HepG2 (cell line): ENCODE results near the gene PRKRIP1. TPM values are rescaled to one million over a fixed set of nuclear protein-coding genes. Genes with fewer than 3 reads are reported as not detected.

Experiments
- ATAC-seq: fragments of 200-7000 bp; cut with Tn5 transposase; 3 replicates; pipeline ENCODE4 v1.9.1; 2020; ENCODE audit warnings: mild to moderate bottlenecking, moderate library complexity
- BruUV-seq: library from RNA; stranded (reverse); fragments of 400-500 nt; replicated peaks from 2 replicates; lab custom pipeline; 2021; lab: Mats Ljungman, UMichigan
- CTCF ChIA-PET: fragments of 300-600 bp; formaldehyde crosslinking; extraction: SDS; loops from one replicate; lab custom pipeline; 2021; ENCODE audit warnings: low total read pairs, inconsistent platforms, low intra/inter-chr PET ratio; lab: Yijun Ruan, JAX
- POLR2A ChIA-PET: fragments of 350-600 bp; sonication (Branson Sonifier 250); formaldehyde crosslinking; loops from one replicate; lab custom pipeline; 2020; ENCODE audit warnings: antibody characterized with exemption, inconsistent platforms; lab: Yijun Ruan, JAX
- DNase-seq: peaks from one replicate; pipeline ENCODE4 v3.0.0-alpha.2; 2015; ENCODE audit warnings: low spot score
- FAIRE-seq: peaks from 3 replicates; lab custom pipeline; 2011; peaks lifted over from hg19 to GRCh38; lab: Jason Lieb, UNC
- H2AFZ ChIP-seq: one replicate; pipeline ENCODE4 v1.6.1; 2011; ENCODE audit warnings: low read length, inconsistent platforms
- H3K27ac ChIP-seq: fragments of 300-600 bp; 3 replicates; pipeline ENCODE4 v1.8.0; 2011; ENCODE audit warnings: mixed run types, mild to moderate bottlenecking, mixed read lengths, low read length, inconsistent platforms; ENCODE audit not compliant: insufficient read depth; ENCODE audit errors: extremely low read length
- H3K27me3 ChIP-seq, 2 experiments: fragments of 200-600 bp in 1 of 2; 2 replicates in 1 of 2; 3 replicates in 1 of 2; pipeline versions ENCODE4 v1.6.0 to v1.8.0; 2011; ENCODE audit warnings: low read length in 2 of 2, mild to moderate bottlenecking in 2 of 2, moderate library complexity in 2 of 2, inconsistent platforms in 1 of 2; ENCODE audit not compliant: insufficient read depth in 2 of 2, control insufficient read depth in 1 of 2
- H3K36me3 ChIP-seq, 2 experiments: fragments of 200-600 bp in 1 of 2; replicated peaks in 1 of 2; 2 replicates in 1 of 2; 3 replicates in 1 of 2; pipeline versions ENCODE4 v1.5.1 to v1.8.0; 2011; ENCODE audit warnings: low read length in 2 of 2, inconsistent platforms in 1 of 2; ENCODE audit not compliant: insufficient read depth in 2 of 2, control insufficient read depth in 1 of 2
- H3K4me1 ChIP-seq: 2 replicates; pipeline ENCODE4 v1.5.1; 2012; ENCODE audit warnings: low read length, inconsistent platforms; ENCODE audit not compliant: insufficient read depth
- H3K4me2 ChIP-seq: 2 replicates; pipeline ENCODE4 v1.6.0; 2011; ENCODE audit warnings: low read depth, low read length, inconsistent platforms
- H3K4me3 ChIP-seq, 3 experiments: fragments of 200-600 bp in 1 of 3; sonication (generic), shearing (Covaris generic) in 1 of 3; replicated peaks in 1 of 3; 2 replicates each; pipeline ENCODE4 v1.5.1; 2011 to 2016; ENCODE audit warnings: low read length in 3 of 3, inconsistent platforms in 2 of 3, low read depth in 2 of 3, mild to moderate bottlenecking in 2 of 3, control low read depth in 1 of 3, mixed read lengths in 1 of 3; ENCODE audit not compliant: insufficient read depth in 1 of 3
- H3K79me2 ChIP-seq: one replicate; pipeline ENCODE4 v1.6.1; 2011; ENCODE audit warnings: low read length, inconsistent platforms; ENCODE audit not compliant: insufficient read depth
- H3K9ac ChIP-seq: 2 replicates; pipeline ENCODE4 v1.6.0; 2011; ENCODE audit warnings: mild to moderate bottlenecking, low read depth, low read length, inconsistent platforms; ENCODE audit not compliant: insufficient read depth
- H3K9me3 ChIP-seq: 2 replicates; pipeline ENCODE4 v1.5.1; 2012; ENCODE audit warnings: mild to moderate bottlenecking, low read length
- H4K20me1 ChIP-seq: 2 replicates; pipeline ENCODE4 v1.6.0; 2011; ENCODE audit warnings: inconsistent platforms, mild to moderate bottlenecking, low read length, moderate library complexity; ENCODE audit not compliant: insufficient read depth
- CHCHD3 ChIP-seq: sonication (generic); formaldehyde crosslinking; IDR thresholded peaks from 2 replicates; pipeline ENCODE4 v1.8.0; 2022; ENCODE audit warnings: mild to moderate bottlenecking, missing genetic modification reagents, moderate library complexity
- CSRNP2 ChIP-seq: sonication (generic); formaldehyde crosslinking; conservative IDR thresholded peaks from 2 replicates; pipeline ENCODE4 v1.8.0; 2022; ENCODE audit warnings: low read depth, missing genetic modification reagents
- DMTF1 ChIP-seq: sonication (generic); formaldehyde crosslinking; IDR thresholded peaks from 2 replicates; pipeline ENCODE4 v1.4.0; 2020; ENCODE audit warnings: mild to moderate bottlenecking, missing genetic modification reagents
- POLR2AphosphoS5 ChIP-seq: IDR thresholded peaks from 2 replicates; pipeline ENCODE4 v1.6.1; 2012; ENCODE audit warnings: low read depth, low read length
- RCOR2 ChIP-seq: IDR thresholded peaks from 2 replicates; pipeline ENCODE4 v1.6.1; 2016; ENCODE audit warnings: missing biosample characterization, missing genetic modification reagents
- RELA ChIP-seq: sonication (generic); formaldehyde crosslinking; IDR thresholded peaks from 2 replicates; pipeline ENCODE4 v1.4.0; 2020; ENCODE audit warnings: missing genetic modification reagents
- SP4 ChIP-seq: sonication (generic); formaldehyde crosslinking; IDR thresholded peaks from 2 replicates; pipeline ENCODE4 v1.8.1; 2023; ENCODE audit warnings: mild to moderate bottlenecking, missing genetic modification reagents
- TFDP2 ChIP-seq: sonication (generic); formaldehyde crosslinking; IDR thresholded peaks from 2 replicates; pipeline ENCODE4 v1.4.0; 2020; ENCODE audit warnings: missing genetic modification reagents
- ZC3H4 ChIP-seq: sonication (generic); formaldehyde crosslinking; IDR thresholded peaks from 2 replicates; pipeline ENCODE4 v1.4.0; 2020; ENCODE audit warnings: missing genetic modification reagents, borderline replicate concordance
- ZNF17 ChIP-seq: sonication (generic); formaldehyde crosslinking; IDR thresholded peaks from 2 replicates; pipeline ENCODE4 v1.5.0; 2020; ENCODE audit warnings: mild to moderate bottlenecking, missing genetic modification reagents
- ZNF224 ChIP-seq: sonication (generic); formaldehyde crosslinking; IDR thresholded peaks from 2 replicates; pipeline ENCODE4 v1.5.0; 2020; ENCODE audit warnings: mild to moderate bottlenecking, missing genetic modification reagents
- ZNF761 ChIP-seq: sonication (generic); formaldehyde crosslinking; conservative IDR thresholded peaks from 2 replicates; pipeline ENCODE4 v1.4.0; 2020; ENCODE audit warnings: mild to moderate bottlenecking, missing genetic modification reagents
- ZSCAN20 ChIP-seq: sonication (generic); formaldehyde crosslinking; IDR thresholded peaks from 2 replicates; pipeline ENCODE4 v1.4.0; 2020; ENCODE audit warnings: missing genetic modification reagents, mild to moderate bottlenecking, borderline replicate concordance
- WGBS: methylation state at CpG from one replicate; pipeline ENCODE4 v1.1.6; 2017; ENCODE audit warnings: low lambda C conversion rate; 5-methylcytosine and 5-hydroxymethylcytosine counted together
- in situ Hi-C: cut with HindIII; loops from 2 replicates; pipeline ENCODE4 v1.10.0; 2017; ENCODE audit warnings: low pct_unique_long_range_greater_than_20kb; ENCODE audit not compliant: extremely low pct_ligation_motif_present
- intact Hi-C: fragments of 100-400 bp; cut with micrococcal nuclease; formaldehyde crosslinking; loops from one replicate; pipeline ENCODE4 v1.10.0; 2022; ENCODE audit not compliant: unreplicated experiment
- polyA plus RNA-seq, 8 experiments: library from polyadenylated mRNA; depleted of rRNA in 3 of 8; stranded (reverse) in 7 of 8; unstranded in 1 of 8; fragments of >200 nt; fragmentation: Illumina TruSeq in 4 of 8; extraction: Trizol in 4 of 8; gene quantifications; 2 replicates each; pipeline versions ENCODE4 v1.2.1 to v1.2.3, GENCODE V29; 2011 to 2016; ENCODE audit warnings: low read depth in 4 of 8, missing spikeins in 1 of 8, mixed read lengths in 1 of 8; ENCODE audit not compliant: insufficient read depth in 1 of 8
- total RNA-seq, 5 experiments: library from RNA; depleted of rRNA; stranded (reverse); fragments of >200 nt; fragmentation: Illumina TruSeq; extraction: Trizol; gene quantifications; 2 replicates each; pipeline ENCODE4 v1.2.3, GENCODE V29; 2016; ENCODE audit warnings: low read depth in 1 of 5
- TF ChIP-seq, protein P1 (sequence below): sonication (generic); formaldehyde crosslinking; IDR thresholded peaks from 2 replicates; pipeline ENCODE4 v1.5.1; 2020; ENCODE audit warnings: mild to moderate bottlenecking, missing genetic modification reagents, moderate library complexity

PRKRIP1 gene
- total and polyA plus RNA-seq, 2 of the 13 experiments (the other 11 are each of a cell fraction or from before 2014, with no cell fraction given): 13.2 to 16.8 TPM

DNA sequence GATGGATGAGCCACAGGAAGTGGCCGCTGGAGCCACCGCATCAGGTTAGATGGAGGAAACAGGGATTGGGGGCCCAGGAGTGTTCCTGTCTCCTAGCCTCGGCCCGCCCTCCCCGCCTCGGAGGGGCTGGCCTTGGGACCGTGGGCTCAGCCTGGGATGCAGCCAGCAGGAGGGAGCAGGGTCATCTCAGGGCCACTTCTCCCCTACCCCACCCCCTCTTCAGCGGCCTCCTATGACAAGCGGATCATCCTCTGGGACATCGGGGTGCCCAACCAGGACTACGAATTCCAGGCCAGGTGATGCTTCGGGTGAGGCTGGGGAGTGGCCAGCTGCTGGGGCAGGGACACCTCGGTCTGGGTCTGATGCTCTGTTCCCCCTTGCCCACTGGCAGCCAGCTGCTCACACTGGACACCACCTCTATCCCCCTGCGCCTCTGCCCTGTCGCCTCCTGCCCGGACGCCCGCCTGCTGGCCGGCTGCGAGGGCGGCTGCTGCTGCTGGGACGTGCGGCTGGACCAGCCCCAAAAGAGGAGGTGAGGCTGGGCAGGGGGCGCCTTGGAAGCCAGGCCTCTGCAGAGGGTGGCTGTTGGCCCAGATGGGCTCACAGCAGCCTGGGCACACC lies 73.3 kb downstream of the PRKRIP1 start:
- Histone ChIP-seq H3K27me3 (peaks cover 0 to 1% of the 10 kb centered on the region in 2 experiments; a peak in 1 of 5 replicates), H3K9me3 (no peaks in the 10 kb centered on the region), H3K9ac (no peak overlapping the region), H3K4me3 (no peak overlapping the region), H3K4me1 (peaks cover 15% of the 10 kb centered on the region), H4K20me1 (no peaks in the 10 kb centered on the region), H3K27ac (no peak overlapping the region), H2AFZ (no peak overlapping the region), H3K36me3 (peaks cover 5 to 7% of the 10 kb centered on the region in 2 experiments; a peak in 2 of 5 replicates), H3K4me2 (no peak overlapping the region), H3K79me2 (peaks cover 2% of the 10 kb centered on the region)
- intact Hi-C loops (no loop called here), in situ Hi-C loops (no loop called here)
- ChIA-PET POLR2A (no interaction called here), CTCF (no interaction called here)
- ATAC-seq (no peak), DNase-seq (no peak), FAIRE-seq (no peak)
- WGBS: 95% methylated on average over 19 of the region's 24 CpGs
- TF ChIP-seq, protein P1, sequence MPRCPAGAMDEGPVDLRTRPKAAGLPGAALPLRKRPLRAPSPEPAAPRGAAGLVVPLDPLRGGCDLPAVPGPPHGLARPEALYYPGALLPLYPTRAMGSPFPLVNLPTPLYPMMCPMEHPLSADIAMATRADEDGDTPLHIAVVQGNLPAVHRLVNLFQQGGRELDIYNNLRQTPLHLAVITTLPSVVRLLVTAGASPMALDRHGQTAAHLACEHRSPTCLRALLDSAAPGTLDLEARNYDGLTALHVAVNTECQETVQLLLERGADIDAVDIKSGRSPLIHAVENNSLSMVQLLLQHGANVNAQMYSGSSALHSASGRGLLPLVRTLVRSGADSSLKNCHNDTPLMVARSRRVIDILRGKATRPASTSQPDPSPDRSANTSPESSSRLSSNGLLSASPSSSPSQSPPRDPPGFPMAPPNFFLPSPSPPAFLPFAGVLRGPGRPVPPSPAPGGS: no peak
- TF ChIP-seq ZNF761 (CRISPR knock-in tag): no peak
- no peak for TF ChIP-seq TFDP2 (CRISPR knock-in tag)
- no peak for TF ChIP-seq RCOR2 (CRISPR knock-in tag)
- no peak for TF ChIP-seq RELA (CRISPR knock-in tag)
- TF ChIP-seq ZSCAN20 (CRISPR knock-in tag): no peak
- no peak for TF ChIP-seq CHCHD3 (CRISPR knock-in tag)
- no peak for TF ChIP-seq DMTF1 (CRISPR knock-in tag)
- TF ChIP-seq ZNF17 (CRISPR knock-in tag): no peak
- no peak for TF ChIP-seq CSRNP2 (CRISPR knock-in tag)
- TF ChIP-seq ZC3H4: no peak
- no peak for TF ChIP-seq ZNF224
- no peak for TF ChIP-seq SP4 (CRISPR knock-in tag)
- no peak for TF ChIP-seq POLR2AphosphoS5
- no TSS peak for BruUV-seq
